HepG2 (cell line): ENCODE results near the gene IRF4.

Source experiments
- ATF7 ChIP-seq, 2 experiments: fragments of 450-650 bp in 1 of 2; sonication (generic) in 1 of 2; formaldehyde crosslinking in 1 of 2; IDR thresholded peaks; 2 replicates each; pipeline versions ENCODE4 v1.4.0 to v1.6.1; 2016 to 2020; ENCODE audit warnings: antibody characterized with exemption in 1 of 2, mild to moderate bottlenecking in 1 of 2, missing genetic modification reagents in 1 of 2
- CHD2 ChIP-seq: IDR thresholded peaks from 2 replicates; pipeline ENCODE4 v1.6.1; 2011; ENCODE audit warnings: low read depth, low read length, improper control_type of control experiment
- HNRNPK ChIP-seq: fragments of 200-400 bp; formaldehyde crosslinking; IDR thresholded peaks from 2 replicates; pipeline ENCODE4 v1.6.1; 2018; ENCODE audit warnings: low read length, low read depth, moderate library complexity, mild to moderate bottlenecking; ENCODE audit not compliant: poor library complexity, severe bottlenecking
- MEF2D ChIP-seq: sonication (generic); formaldehyde crosslinking; IDR thresholded peaks from 2 replicates; pipeline ENCODE4 v1.5.1; 2020; ENCODE audit warnings: mild to moderate bottlenecking, missing genetic modification reagents
- RAD21 ChIP-seq: fragments of 450-650 bp; formaldehyde crosslinking; IDR thresholded peaks from 2 replicates; pipeline ENCODE4 v1.5.0; 2020; ENCODE audit warnings: mild to moderate bottlenecking
- SMAD9 ChIP-seq: sonication (generic); formaldehyde crosslinking; IDR thresholded peaks from 2 replicates; pipeline ENCODE4 v1.5.1; 2020; ENCODE audit warnings: mild to moderate bottlenecking, missing genetic modification reagents
- SNRNP70 ChIP-seq: fragments of 200-400 bp; formaldehyde crosslinking; IDR thresholded peaks from 2 replicates; pipeline ENCODE4 v1.6.1; 2017; ENCODE audit warnings: mild to moderate bottlenecking, low read depth, low read length, moderate library complexity
- ZZZ3 ChIP-seq: sonication (generic); formaldehyde crosslinking; IDR thresholded peaks from 2 replicates; pipeline ENCODE4 v1.4.0; 2020; ENCODE audit warnings: missing genetic modification reagents, mild to moderate bottlenecking, borderline replicate concordance
- TF ChIP-seq, protein P1 (sequence below): sonication (generic); formaldehyde crosslinking; IDR thresholded peaks from 2 replicates; pipeline ENCODE4 v1.5.0; 2020; ENCODE audit warnings: mild to moderate bottlenecking, missing genetic modification reagents
- TF ChIP-seq, protein P2 (sequence below): IDR thresholded peaks from 2 replicates; pipeline ENCODE4 v1.6.1; 2012; ENCODE audit warnings: inconsistent platforms
- TF ChIP-seq, protein P3 (sequence below): sonication (generic); formaldehyde crosslinking; IDR thresholded peaks from 2 replicates; pipeline ENCODE4 v1.5.0; 2020; ENCODE audit warnings: missing genetic modification reagents, mild to moderate bottlenecking, borderline replicate concordance
- TF ChIP-seq, protein P4 (sequence below): fragments of 450-650 bp; IDR thresholded peaks from 2 replicates; pipeline ENCODE4 v1.6.1; 2017; ENCODE audit warnings: mild to moderate bottlenecking

DNA sequence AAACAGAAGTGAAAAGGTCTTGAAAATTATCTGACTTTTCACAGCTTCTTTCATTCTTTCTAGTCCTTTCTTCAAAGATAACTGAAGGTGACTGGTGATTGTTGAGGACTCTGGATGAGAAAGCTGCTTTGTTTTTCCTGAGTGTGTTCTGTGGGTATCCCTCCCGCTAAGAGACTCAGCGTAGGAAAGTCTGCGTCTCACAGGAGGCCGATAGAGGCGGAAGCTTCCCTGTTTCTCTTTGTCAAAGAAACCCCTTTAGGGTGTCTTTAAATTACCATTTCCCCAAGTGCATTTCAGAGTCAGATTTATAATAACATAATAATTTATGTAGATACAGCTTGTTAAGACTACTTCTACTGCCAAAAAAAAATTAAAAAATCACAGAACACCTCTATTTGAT, 31.2 kb upstream of the IRF4 start:
- TF ChIP-seq HNRNPK (no peak), ATF7 (IDR thresholded peaks at IDR 0.05) (no peak), ATF7 (CRISPR knock-in tag; IDR thresholded peaks at IDR 0.05) (no peak), ZZZ3 (CRISPR knock-in tag) (no peak), RAD21 (CRISPR knock-in tag) (no peak), CHD2 (no peak), MEF2D (no peak), SNRNP70 (no peak), SMAD9 (no peak)
- TF ChIP-seq, protein P1, sequence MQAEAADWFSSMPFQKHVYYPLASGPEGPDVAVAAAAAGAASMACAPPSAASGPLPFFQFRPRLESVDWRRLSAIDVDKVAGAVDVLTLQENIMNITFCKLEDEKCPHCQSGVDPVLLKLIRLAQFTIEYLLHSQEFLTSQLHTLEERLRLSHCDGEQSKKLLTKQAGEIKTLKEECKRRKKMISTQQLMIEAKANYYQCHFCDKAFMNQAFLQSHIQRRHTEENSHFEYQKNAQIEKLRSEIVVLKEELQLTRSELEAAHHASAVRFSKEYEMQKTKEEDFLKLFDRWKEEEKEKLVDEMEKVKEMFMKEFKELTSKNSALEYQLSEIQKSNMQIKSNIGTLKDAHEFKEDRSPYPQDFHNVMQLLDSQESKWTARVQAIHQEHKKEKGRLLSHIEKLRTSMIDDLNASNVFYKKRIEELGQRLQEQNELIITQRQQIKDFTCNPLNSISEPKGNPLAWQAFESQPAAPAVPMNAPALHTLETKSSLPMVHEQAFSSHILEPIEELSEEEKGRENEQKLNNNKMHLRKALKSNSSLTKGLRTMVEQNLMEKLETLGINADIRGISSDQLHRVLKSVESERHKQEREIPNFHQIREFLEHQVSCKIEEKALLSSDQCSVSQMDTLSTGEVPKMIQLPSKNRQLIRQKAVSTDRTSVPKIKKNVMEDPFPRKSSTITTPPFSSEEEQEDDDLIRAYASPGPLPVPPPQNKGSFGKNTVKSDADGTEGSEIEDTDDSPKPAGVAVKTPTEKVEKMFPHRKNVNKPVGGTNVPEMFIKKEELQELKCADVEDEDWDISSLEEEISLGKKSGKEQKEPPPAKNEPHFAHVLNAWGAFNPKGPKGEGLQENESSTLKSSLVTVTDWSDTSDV (CRISPR knock-in tag) = no peak
- TF ChIP-seq, protein P2, sequence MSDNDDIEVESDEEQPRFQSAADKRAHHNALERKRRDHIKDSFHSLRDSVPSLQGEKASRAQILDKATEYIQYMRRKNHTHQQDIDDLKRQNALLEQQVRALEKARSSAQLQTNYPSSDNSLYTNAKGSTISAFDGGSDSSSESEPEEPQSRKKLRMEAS = no peak
- TF ChIP-seq, protein P3, sequence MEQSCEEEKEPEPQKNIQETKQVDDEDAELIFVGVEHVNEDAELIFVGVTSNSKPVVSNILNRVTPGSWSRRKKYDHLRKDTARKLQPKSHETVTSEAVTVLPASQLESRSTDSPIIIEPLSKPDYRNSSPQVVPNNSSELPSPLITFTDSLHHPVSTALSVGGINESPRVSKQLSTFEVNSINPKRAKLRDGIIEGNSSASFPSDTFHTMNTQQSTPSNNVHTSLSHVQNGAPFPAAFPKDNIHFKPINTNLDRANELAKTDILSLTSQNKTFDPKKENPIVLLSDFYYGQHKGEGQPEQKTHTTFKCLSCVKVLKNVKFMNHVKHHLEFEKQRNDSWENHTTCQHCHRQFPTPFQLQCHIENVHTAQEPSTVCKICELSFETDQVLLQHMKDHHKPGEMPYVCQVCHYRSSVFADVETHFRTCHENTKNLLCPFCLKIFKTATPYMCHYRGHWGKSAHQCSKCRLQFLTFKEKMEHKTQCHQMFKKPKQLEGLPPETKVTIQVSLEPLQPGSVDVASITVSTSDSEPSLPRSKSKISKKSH (CRISPR knock-in tag) = no peak
- TF ChIP-seq, protein P4, sequence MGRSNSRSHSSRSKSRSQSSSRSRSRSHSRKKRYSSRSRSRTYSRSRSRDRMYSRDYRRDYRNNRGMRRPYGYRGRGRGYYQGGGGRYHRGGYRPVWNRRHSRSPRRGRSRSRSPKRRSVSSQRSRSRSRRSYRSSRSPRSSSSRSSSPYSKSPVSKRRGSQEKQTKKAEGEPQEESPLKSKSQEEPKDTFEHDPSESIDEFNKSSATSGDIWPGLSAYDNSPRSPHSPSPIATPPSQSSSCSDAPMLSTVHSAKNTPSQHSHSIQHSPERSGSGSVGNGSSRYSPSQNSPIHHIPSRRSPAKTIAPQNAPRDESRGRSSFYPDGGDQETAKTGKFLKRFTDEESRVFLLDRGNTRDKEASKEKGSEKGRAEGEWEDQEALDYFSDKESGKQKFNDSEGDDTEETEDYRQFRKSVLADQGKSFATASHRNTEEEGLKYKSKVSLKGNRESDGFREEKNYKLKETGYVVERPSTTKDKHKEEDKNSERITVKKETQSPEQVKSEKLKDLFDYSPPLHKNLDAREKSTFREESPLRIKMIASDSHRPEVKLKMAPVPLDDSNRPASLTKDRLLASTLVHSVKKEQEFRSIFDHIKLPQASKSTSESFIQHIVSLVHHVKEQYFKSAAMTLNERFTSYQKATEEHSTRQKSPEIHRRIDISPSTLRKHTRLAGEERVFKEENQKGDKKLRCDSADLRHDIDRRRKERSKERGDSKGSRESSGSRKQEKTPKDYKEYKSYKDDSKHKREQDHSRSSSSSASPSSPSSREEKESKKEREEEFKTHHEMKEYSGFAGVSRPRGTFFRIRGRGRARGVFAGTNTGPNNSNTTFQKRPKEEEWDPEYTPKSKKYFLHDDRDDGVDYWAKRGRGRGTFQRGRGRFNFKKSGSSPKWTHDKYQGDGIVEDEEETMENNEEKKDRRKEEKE = no peak
